ENCODE data around the gene TCEAL5.

The TCEAL5 gene

GRCh38 chrX:103254921-103255493 lies 21.5 kb downstream of the TCEAL5 start, which contains the start of gene TCEAL8:
Gene TCEAL8, minus strand, starts transcription at chrX:103255155. Its CDS starts 1,176 bp downstream, at chrX:103253979.
- no peak for TF ChIP-seq CTCF (IDR thresholded peaks at IDR 0.05; ENCODE audit: low read depth, low read length, missing control alignments)
- peak within 1 kb of the TSS; percentile 56 for H3K4me3 ChIP-seq (ENCODE audit: low read depth, low read length)
- DNase-seq (ENCODE audit: low read depth) = peak; percentile 37
- in situ Hi-C loops (cut with HindIII; ENCODE audit: low sequenced_read_pairs) = no loop called here

DNA sequence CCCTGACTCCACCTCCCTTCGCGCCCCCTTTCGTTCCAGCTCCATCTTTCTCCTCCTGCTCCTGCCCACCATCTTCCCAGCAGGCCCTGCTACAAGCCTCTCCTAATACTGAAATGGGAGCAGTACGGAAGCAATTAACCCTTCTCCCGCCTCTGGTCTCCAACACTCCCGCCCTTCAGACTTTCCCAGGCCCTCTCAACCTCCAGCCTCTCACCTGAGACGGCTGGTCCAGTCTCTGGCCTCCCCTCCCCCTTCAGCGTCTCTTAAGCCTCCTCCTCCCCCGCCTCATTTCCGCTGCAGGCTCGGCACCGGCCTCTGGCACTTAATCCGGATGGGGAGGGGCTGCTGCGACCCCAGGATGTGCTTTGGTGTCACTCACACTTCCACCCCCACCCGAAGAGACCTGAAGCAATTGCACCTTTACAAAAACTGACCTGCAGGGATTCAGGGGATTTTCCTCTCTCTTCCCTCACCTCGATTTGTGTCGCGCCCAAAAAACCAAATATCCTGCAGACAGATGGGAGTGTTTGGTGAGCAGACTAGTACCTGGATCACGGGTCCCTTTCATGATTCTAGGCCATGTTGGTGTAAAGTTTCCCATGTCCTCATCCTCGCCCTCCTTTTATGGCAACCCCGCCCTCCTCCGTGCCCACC lies 22.3 kb downstream of the TCEAL5 start:
- peak overlapping the region; percentile 56 for H3K4me3 ChIP-seq (ENCODE audit: low read depth, low read length)
- DNase-seq (ENCODE audit: low read depth) = no peak
- TF ChIP-seq CTCF (IDR thresholded peaks at IDR 0.05; ENCODE audit: low read depth, low read length, missing control alignments) = no peak
- in situ Hi-C loops (cut with HindIII; ENCODE audit: low sequenced_read_pairs) = no loop called here

DNA sequence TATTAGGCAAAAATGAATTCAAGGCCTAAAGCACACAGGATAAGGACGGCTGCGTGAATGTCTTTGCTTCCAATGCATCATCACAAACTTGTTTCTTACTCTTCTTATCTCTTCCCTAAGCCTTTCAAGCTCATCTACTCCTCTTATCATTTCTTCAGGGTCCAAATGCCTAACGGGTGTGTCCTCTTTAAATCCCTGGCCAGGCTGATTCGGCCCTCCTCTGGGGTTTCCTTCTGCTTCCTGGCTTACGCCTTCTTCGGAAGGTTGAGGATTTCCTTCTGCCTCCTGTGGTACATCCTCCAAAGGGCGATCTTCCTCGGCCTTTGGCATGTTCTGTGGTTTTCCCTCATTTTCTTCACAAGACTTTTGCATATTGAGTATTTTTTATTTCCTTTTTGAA lies 22.9 kb downstream of the TCEAL5 start:
- DNase-seq (ENCODE audit: low read depth) = no peak
- in situ Hi-C loops (cut with HindIII; ENCODE audit: low sequenced_read_pairs) = no loop called here
- TF ChIP-seq CTCF (IDR thresholded peaks at IDR 0.05; ENCODE audit: low read depth, low read length, missing control alignments) = no peak
- peak overlapping the region; percentile 56 for H3K4me3 ChIP-seq (ENCODE audit: low read depth, low read length)

GRCh38 chrX:103250977-103251376 lies 25.6 kb downstream of the TCEAL5 start:
- TF ChIP-seq CTCF (IDR thresholded peaks at IDR 0.05; ENCODE audit: low read depth, low read length, missing control alignments) = no peak
- no peak overlapping the region for H3K4me3 ChIP-seq (ENCODE audit: low read depth, low read length)
- DNase-seq (ENCODE audit: low read depth) = no peak
- in situ Hi-C loops (cut with HindIII; ENCODE audit: low sequenced_read_pairs) = no loop called here

GRCh38 chrX:103249805-103250204 lies 26.7 kb downstream of the TCEAL5 start:
- H3K4me3 ChIP-seq (ENCODE audit: low read depth, low read length) = no peak overlapping the region
- in situ Hi-C loops (cut with HindIII; ENCODE audit: low sequenced_read_pairs) = no loop called here
- TF ChIP-seq CTCF (IDR thresholded peaks at IDR 0.05; ENCODE audit: low read depth, low read length, missing control alignments) = no peak
- no peak for DNase-seq (ENCODE audit: low read depth)

GRCh38 chrX:103248553-103248952 lies 28.0 kb downstream of the TCEAL5 start:
- in situ Hi-C loops (cut with HindIII; ENCODE audit: low sequenced_read_pairs) = no loop called here
- DNase-seq (ENCODE audit: low read depth) = peak; percentile 5
- no peak overlapping the region for H3K4me3 ChIP-seq (ENCODE audit: low read depth, low read length)

More at GRCh38 chrX:103248553-103248952, 28.0 kb downstream of the TCEAL5 start:
- TF ChIP-seq CTCF (IDR thresholded peaks at IDR 0.05; ENCODE audit: low read depth, low read length, missing control alignments) = peak; percentile 42

All from astrocyte of the cerebellum (primary cell).